Upper lobe of right lung (tissue), 1 donor: ENCODE measurements around the gene MTAP. TPM values are rescaled to one million over a fixed set of nuclear protein-coding genes. Genes with fewer than 3 reads are reported as not detected.

Source experiments
- ATAC-seq: fragments of 200-7000 bp; cut with Tn5 transposase; one replicate; pipeline ENCODE4 v1.9.1; 2020; ENCODE audit warnings: mild to moderate bottlenecking, moderate library complexity
- DNase-seq: peaks from one replicate; pipeline ENCODE4 v3.0.0-alpha.2; 2020
- H3K27ac ChIP-seq: fragments of 200-600 bp; one replicate; pipeline ENCODE4 v1.8.0; 2022
- H3K27me3 ChIP-seq: fragments of 200-600 bp; one replicate; pipeline ENCODE4 v1.8.0; 2022; ENCODE audit warnings: mild to moderate bottlenecking
- H3K36me3 ChIP-seq: fragments of 200-600 bp; one replicate; pipeline ENCODE4 v1.8.0; 2022
- H3K4me1 ChIP-seq: fragments of 200-600 bp; one replicate; pipeline ENCODE4 v1.8.0; 2022
- H3K4me3 ChIP-seq: fragments of 200-600 bp; one replicate; pipeline ENCODE4 v1.8.0; 2022; ENCODE audit warnings: mild to moderate bottlenecking
- H3K9me3 ChIP-seq: fragments of 200-600 bp; one replicate; pipeline ENCODE4 v1.8.0; 2022
- CTCF ChIP-seq: fragments of 200-600 bp; IDR thresholded peaks from one replicate; pipeline ENCODE4 v1.8.0; 2022; ENCODE audit warnings: antibody characterized with exemption
- intact Hi-C: fragments of 100-400 bp; cut with DNase I; formaldehyde crosslinking; loops from one replicate; pipeline ENCODE4 v1.11.0; 2022
- total RNA-seq: library from RNA; stranded (reverse); fragmentation: NEBNext Ultra II Directional; extraction: Animal tissue kit (Norgen Biotek cat#: 25700); gene quantifications from one replicate; pipeline ENCODE4 v1.2.1, GENCODE V29; 2021
- donor health status: DM: no; HTN: yes; CAD: no; lungs with severe emphysema.

MTAP gene
- total RNA-seq, 1 donor from 2014 or later, result 40.6 TPM

GRCh38 chr9:21982391-21982790 is 180.0 kb downstream of the MTAP start:
- peaks cover 72% of the 10 kb centered on the region for H3K27me3 ChIP-seq
- ATAC-seq, result no peak

GRCh38 chr9:21982861-21983560 is 180.6 kb downstream of the MTAP start:
- Histone ChIP-seq H3K4me1 (no peaks in the 10 kb centered on the region), H3K36me3 (no peaks in the 10 kb centered on the region), H3K4me3 (no peak overlapping the region), H3K9me3 (no peaks in the 10 kb centered on the region), H3K27ac (no peak overlapping the region), H3K27me3 (peaks cover 72% of the 10 kb centered on the region)
- DNase-seq (no peak), ATAC-seq (no peak)
- no peak for TF ChIP-seq CTCF
- intact Hi-C loops, result no loop called here

More at GRCh38 chr9:21982391-21982790, 180.0 kb downstream of the MTAP start:
- no peak for DNase-seq
- Histone ChIP-seq H3K9me3 (no peaks in the 10 kb centered on the region), H3K36me3 (no peaks in the 10 kb centered on the region), H3K27ac (no peak overlapping the region), H3K4me3 (no peak overlapping the region), H3K4me1 (no peaks in the 10 kb centered on the region)
- TF ChIP-seq CTCF, result no peak
- intact Hi-C loops, result no loop called here

- no peak overlapping the region for H3K27ac ChIP-seq
- intact Hi-C loops, result no loop called here
- ATAC-seq (peak; percentile 67), DNase-seq (no peak)
- TF ChIP-seq CTCF, result no peak
- H3K4me3 ChIP-seq, result no peak overlapping the region
- no peaks in the 10 kb centered on the region for H3K4me1 ChIP-seq
- H3K36me3 ChIP-seq, result no peaks in the 10 kb centered on the region
- peaks cover 71% of the 10 kb centered on the region for H3K27me3 ChIP-seq
- no peaks in the 10 kb centered on the region for H3K9me3 ChIP-seq
These were observed 181.1 kb downstream of the MTAP start for GRCh38 chr9:21983561-21983935.

- Histone ChIP-seq H3K9me3 (no peaks in the 10 kb centered on the region), H3K4me3 (no peak overlapping the region), H3K27me3 (peaks cover 71% of the 10 kb centered on the region), H3K27ac (no peak overlapping the region), H3K36me3 (no peaks in the 10 kb centered on the region), H3K4me1 (no peaks in the 10 kb centered on the region)
- no peak for TF ChIP-seq CTCF
- intact Hi-C loops, result no loop called here
- ATAC-seq (no peak), DNase-seq (no peak)
These were observed 181.7 kb downstream of the MTAP start for GRCh38 chr9:21984101-21984500.

- Histone ChIP-seq H3K36me3 (no peaks in the 10 kb centered on the region), H3K27me3 (peaks cover 76% of the 10 kb centered on the region), H3K4me3 (no peak overlapping the region), H3K9me3 (no peaks in the 10 kb centered on the region), H3K4me1 (no peaks in the 10 kb centered on the region), H3K27ac (no peak overlapping the region)
- intact Hi-C loops, result no loop called here
- DNase-seq, result no peak
- no peak for TF ChIP-seq CTCF
- ATAC-seq, result no peak
These were observed 183.7 kb downstream of the MTAP start for GRCh38 chr9:21985964-21986667.

Other genes starting within 250 kb of the MTAP start
- gene CDKN2A, start 191.8 kb downstream of the MTAP start, total RNA-seq, result 5.1 TPM
- gene CDKN2B-AS1, start 192.2 kb downstream of the MTAP start, total RNA-seq, result 2.3 TPM
- gene CDKN2B, start 206.7 kb downstream of the MTAP start, total RNA-seq, result 31.3 TPM